Fibroblast of mammary gland (primary cell): ENCODE data around the gene MROH2B.
"Not testable (repeated sequence)": the region's sequence is repeated elsewhere in the genome, so short reads cannot be mapped to it uniquely, and the experiment has no call there.

Experiments used
- DNase-seq: peaks from one replicate; pipeline ENCODE4 v3.0.0-alpha.2; 2010; ENCODE audit warnings: low read depth
- H3K4me3 ChIP-seq: 2 replicates; pipeline ENCODE4 v1.5.1; 2011; ENCODE audit warnings: low read depth, mild to moderate bottlenecking, low read length, moderate library complexity; ENCODE audit not compliant: control insufficient read depth
- CTCF ChIP-seq: conservative IDR thresholded peaks from 2 replicates; pipeline ENCODE4 v1.5.1; 2011; ENCODE audit warnings: low read depth, low read length, inconsistent platforms; ENCODE audit not compliant: control insufficient read depth, insufficient read depth

Gene MROH2B

DNA sequence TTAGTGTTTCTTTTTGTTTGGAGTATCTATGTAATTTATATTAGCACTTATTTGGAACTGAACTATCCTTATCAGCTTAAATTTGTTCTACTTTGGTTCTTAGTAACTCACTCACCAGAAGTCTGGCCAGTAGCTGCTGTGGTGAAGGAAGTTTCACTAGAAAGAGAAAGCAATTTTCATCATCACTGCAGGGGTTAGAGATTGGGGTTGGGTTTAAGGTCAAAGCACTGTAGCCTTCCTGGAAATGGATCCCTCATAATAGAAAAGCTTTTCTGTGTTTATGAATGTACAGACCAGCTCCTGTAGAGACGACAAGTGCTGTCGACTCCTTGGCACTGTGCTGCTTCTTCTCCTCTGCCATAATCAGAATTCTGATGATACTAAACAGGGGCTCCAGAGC lies 22.2 kb downstream of the MROH2B start:
- H3K4me3 ChIP-seq, result no peak overlapping the region
- TF ChIP-seq CTCF, result no peak
- no peak for DNase-seq

GRCh38 chr5:41043109-41043747 lies 27.9 kb downstream of the MROH2B start:
- DNase-seq, result no peak
- TF ChIP-seq CTCF, result no peak
- H3K4me3 ChIP-seq, result no peak overlapping the region

- TF ChIP-seq CTCF, result no peak
- DNase-seq, result no peak
- no peak overlapping the region for H3K4me3 ChIP-seq
These were observed 38.2 kb downstream of the MROH2B start for GRCh38 chr5:41032973-41033372.

DNA sequence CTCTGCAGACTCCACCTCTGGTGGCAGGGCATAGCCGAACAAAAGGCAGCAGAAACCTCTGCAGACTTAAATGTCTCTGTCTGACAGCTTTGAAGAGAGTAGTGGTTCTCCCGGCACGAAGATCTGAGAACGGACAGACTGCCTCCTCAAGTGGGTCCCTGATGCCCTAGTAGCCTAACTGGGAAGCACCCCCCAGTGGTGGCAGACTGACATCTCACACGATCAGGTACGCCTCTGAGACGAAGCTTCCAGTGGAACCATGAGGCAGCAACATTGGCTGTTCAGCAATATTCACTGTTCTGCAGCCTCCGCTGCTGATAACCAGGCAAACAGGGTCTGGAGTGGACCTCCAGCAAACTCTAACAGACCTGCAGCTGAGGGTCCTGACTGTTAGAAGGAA lies 48.5 kb downstream of the MROH2B start:
- not testable (repeated sequence) for DNase-seq, H3K4me3 ChIP-seq

- no peak for TF ChIP-seq CTCF
- DNase-seq, result no peak
- no peak overlapping the region for H3K4me3 ChIP-seq
These were observed 58.8 kb downstream of the MROH2B start for GRCh38 chr5:41012318-41012717.

DNA sequence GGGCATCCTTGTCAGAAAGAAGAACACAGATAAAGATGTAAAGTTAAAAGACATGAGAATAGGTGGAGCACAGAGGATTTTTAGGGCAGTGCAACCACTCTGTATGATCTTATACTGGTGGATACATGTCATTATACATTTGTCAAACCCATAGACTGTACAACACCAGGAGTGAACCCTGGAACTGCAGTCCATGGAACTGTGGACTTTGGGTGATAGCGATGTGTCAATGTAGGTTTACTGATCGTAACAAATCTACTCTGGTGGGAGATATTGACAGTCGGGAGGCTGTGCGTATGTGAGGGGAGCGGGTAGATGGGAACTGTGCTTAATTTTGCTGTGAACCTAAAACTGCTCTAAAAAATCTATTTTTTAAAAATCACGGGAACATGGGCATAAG lies 60.6 kb downstream of the MROH2B start:
- TF ChIP-seq CTCF, result no peak
- H3K4me3 ChIP-seq, result no peak overlapping the region
- no peak for DNase-seq

- peak; percentile 65 for DNase-seq
These were observed 61.9 kb downstream of the MROH2B start for GRCh38 chr5:41009232-41009631.

More at GRCh38 chr5:41009232-41009631, 61.9 kb downstream of the MROH2B start:
- no peak for TF ChIP-seq CTCF
- no peak overlapping the region for H3K4me3 ChIP-seq
